HG03457 (cell line): ENCODE data around the gene ADRA2C.

Experiments
- ATAC-seq: cut with Tn5 transposase; IDR thresholded peaks from one replicate; pipeline ENCODE4 v1.9.1; 2021; ENCODE audit warnings: moderate number of reproducible peaks; ENCODE audit not compliant: unreplicated experiment

Gene ADRA2C

DNA sequence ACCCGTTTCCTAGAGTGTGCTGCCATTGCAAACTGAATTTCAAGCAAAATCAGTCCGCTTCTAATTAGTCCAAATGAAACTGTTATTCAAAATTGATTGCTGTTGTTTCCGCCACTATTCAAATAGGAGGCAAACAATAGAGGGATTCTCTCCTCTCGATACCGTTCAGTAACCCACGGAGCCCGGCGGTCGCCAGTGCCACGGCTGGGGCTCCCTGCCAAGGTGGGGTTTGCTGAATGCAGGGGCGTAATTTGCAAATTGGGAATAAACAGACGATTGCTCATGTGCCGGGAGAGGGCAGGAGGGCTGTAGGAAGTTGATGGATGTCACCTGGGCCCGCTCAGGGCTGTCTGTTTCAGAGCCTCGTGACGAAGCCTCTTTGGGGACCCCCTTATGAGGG lies 8.8 kb downstream of the ADRA2C start:
- no peak for ATAC-seq

DNA sequence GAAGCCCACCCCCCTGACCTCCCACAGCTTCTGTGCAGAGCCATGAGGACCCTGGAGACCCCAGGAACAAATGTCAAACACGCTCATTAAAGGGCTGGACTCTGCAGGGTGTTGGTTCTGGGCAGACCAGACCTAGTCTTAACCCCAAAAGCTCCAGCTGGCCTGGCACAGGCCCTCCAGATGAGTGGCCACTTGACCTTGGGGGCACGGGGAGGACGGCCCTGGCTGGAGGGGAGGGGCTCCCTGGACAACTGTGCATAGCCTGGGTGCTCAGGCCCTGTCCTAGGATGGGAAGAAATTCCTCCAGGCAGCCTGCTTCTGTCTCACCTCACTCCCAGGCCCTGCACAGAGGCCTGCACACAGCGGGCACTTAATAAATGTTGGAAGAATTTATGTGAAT lies 9.4 kb downstream of the ADRA2C start:
- no peak for ATAC-seq

DNA sequence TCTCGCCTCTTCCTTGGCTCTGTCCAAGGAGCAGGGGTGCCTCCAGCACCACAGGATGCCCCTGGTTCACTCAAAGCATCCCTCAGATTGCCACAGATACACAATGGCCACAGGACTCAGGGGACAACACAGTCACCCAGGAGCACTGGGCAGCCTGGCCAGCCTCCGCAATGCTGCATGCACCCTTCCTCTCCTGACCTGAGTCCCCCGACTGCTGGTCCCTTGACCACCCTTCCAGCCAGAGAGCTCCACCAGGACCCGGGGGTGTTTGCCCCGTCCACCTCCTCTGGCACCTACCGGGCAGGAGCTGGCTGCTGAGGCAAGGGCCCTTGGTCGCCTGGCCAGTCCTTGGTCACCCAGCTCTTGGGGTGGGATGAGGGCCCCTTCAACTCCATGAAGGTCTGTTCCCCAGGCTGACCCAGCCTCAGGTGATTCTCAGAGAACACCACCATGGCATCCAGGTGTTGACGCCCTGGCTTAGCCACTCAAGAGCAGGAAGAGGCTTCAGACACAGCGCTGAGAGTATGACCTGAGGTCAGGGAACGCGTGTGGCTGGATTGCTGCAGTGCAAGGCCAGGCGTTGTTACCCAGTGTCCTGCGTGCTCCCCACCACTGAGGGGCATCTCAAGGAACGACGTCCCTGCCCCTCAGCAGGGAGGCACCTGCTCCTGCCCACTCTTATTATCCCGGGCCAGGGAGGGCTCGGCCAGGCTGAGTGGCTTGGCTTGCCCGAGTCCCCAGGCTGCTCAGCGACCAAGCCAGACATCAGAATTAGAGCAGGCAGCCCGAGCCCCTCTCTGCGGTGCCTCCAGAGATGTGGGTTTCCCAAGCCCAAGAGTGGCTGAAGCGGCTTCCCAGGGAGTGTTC lies 10.2 kb downstream of the ADRA2C start:
- no peak for ATAC-seq

DNA sequence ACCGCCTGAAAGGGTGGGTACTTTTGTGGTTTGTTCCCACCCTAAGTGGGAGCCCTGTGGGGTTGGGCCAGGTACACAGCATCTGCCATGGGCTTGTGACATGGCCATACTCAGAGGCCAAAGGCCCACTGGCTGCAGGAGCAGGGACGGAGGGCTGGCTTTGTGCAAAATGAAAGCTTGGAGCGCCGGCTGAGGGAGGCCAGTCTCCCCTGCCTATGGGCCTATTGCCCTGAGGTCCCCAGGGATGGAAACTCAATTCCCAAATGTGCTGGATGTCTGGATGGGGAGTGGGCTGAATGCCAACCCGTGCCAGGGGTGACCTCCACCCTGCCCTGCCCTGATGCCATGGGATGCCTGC lies 10.8 kb downstream of the ADRA2C start:
- no peak for ATAC-seq

DNA sequence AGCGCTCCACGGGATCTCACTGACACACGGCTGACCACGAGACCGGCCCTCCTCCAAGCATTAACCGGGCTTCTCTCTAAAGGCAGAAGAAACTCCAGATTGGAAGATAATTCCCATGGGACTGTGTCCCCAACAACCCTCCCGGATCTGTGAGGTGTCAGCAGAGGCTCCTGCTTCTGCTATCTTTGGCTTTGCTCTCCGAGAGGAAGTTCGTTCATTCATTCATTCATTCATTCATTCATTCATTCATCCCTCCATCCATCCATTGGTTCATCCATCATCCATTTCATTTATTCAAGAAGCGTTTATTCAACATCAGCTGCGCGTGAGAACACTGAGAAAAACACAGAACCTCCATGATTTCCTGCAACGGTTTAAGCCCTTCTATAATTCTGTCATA lies 11.5 kb downstream of the ADRA2C start:
- ATAC-seq = no peak

DNA sequence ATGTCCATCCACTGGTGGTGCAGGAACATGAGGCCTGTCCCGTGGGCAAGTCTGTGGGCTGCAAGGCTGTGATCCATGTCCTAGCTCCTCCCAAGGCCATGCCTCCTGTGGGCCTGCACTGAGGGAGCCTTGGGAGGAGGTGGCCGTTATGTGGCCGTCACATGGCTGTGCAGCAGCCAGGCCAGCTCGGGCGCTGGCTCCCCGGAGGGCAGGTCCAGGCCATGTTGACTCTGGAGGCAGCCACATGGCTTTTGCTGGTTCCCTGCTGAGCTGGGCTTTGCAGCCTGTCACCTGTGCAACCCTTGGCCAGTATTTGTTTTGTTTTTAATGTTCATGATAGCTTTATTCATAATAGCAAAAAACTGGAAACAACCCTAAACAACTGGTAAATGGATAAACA lies 13.3 kb downstream of the ADRA2C start:
- ATAC-seq = no peak

DNA sequence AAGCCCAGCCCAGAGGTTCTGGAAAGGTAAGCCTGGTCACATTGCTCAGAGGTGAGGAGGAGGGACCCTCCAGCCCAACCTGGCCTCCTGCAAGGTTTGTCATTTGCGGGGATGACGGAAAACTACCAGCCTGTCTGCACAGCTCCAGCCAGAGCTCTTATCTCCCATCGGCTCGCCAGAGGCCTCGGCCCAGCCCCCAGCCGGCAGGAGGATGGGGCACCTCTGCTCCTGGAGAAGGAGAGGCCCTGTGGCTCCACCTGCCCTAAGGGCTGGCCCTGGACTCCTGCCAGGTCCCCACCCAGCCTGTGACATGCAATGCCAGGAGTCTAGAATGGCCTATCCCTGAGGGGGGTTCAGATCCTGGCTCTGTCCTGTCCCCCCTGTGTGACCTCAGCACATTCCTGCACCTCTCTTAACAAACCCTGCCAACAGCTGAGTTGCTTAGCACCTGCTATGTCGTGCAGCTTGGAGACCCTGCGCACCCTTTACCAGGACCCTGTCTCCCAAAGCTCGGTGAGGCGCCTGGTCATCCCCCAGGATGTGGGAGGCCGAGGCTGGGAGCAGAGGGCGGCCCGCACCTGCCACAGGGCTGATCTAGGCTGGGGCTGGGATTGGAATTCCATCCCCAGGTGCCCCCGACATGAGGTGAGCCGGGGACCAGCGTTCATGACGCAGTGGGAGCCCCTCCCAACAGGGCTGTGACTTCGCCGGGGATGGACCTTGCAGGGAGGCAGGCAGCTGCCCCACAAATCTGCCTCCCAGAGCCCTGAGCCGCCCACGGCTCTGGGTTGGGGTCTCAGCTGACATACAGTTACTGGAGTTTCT lies 14.4 kb downstream of the ADRA2C start:
- no peak for ATAC-seq

DNA sequence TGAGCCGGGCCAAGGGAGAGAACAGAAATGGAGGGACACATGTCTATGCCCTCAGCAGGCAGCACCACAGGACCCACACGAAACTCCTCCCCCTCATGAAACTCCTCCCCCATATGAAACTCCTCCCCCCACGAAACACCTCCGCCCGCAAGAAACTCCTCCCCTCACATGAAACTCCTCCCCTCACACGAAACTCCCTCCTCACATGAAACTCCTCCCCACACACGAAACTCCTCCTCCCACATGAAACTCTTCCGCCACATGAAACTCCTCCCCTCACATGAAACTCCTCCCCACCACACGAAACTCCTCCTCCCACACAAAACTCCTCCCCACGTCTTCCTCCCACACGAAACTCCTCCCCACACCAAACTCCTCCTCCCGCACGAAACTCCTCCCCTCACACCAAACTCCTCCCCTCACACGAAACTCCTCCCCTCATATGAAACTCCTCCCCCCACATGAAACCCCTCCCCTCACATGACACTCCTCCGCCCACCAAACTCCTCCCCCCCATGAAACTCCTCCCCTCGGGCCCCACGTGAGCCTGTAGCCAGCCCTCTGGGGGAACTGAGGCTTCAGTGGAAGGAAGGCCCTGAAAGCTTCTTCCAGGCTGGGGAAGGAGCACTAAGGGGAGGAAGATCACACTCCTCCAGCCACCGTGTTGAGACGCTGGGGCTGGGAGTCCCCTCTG lies 15.2 kb downstream of the ADRA2C start:
- no peak for ATAC-seq

DNA sequence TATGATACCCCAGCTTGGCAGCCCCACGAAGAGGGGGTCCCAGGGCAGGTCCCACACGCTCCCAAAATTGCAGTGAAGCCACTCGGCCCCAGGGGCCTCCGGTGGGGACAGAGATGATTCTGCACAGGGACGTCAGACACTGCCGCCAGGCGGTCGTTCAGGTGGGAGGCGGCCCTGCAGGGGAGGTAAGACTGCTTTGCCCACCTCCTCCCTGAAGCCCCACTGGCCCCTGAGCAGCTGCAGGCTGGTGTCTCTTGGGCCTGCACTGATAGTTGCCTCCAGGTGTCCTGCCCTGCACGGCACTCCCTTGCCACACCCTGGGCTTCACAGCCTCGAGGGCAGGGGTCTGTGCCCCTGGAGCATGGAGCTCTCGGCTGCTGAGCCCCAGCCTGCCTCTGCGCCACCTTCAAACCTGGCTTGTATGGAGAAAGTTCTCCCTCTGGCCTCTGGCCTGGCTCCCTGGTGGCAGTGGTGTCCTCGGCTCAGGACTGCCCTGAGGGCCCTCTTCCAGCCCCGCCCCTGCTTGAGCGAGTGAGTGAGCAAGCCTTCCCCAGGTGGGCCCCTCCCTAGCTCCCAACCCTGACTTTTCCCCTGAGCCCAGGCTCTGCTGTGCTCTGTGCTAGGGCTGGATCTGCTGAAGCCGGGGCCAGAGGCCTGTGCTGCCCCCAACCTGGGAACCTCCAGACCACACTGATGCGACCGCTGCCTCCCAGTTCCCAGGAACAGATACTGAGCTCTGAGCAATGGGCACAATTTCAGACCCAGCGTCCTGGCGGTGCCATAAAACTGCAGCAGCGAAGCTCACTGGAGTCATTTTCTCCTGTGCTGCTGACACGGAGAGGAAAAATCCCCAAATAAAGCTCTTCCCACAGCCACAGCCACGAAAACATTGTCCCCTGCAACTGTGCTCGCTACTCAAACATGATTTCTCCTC lies 16.1 kb downstream of the ADRA2C start:
- no peak for ATAC-seq

DNA sequence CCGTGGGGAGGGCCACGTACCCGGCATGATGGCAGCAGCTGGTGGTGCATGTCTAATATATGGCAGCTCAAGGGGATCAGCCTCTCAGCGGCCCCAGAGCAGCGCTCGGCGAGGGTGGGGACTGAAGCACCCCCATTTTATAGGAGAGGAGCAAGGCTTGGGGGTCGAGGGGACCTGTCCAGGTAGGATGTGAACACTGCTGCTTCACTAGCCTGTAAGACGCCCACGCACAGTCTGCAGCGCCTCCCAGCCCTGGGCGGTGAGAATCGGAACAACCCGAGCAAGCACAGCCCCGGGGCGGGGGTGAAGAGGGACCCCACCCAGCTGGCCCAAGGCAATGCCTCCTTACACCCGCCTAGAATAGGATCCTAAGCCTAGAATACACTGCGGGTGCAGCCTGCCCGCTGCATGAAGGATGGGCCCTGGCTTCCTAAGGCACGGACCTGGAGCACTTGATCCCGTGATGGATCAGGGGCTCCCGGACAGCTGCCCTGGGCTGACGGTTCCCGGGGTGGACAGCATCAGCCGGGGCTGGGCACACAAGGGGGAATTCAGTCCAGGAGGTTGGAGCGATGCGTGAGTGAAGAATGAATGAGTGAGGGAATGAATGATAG lies 17.6 kb downstream of the ADRA2C start:
- no peak for ATAC-seq

DNA sequence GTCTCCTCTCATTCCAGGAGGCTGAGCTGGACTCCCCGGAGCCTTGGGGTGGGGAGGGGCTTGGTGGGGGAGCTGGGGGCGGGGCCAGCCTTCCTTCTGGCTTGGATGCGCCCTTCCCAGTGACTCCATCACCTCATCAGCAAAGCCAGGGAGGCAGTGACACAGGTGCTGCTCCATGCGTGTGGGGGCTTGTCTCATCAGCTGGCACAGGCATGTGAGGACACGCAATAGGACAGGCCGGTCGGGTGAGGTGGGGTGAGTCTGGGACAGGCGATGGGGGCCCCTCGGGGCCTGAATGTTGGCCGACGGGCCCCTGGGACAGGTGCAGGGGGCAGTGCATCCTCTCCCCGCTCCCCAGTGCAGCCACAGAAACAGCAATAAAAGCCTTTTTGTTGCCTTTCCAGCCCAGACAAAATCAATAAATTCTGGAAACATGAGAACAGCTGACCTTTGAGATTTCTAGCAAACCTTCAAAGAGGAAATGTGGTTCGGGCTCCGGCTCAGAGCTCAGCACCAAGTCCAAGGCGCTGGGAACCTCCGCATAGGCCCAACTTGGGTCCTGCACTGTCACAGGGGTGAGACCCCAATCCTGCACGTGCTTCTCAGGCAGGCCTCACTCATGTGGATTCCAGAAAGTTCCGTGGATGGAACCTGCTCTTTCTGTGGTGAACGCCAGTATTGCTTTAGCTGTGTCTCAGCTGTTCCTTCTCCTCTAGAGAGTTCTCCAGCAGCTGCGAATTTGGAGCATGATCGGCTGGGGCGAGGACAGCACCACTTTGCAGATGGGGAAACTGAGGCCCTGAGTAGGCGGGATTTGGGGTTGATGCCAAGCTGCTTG lies 18.5 kb downstream of the ADRA2C start:
- no peak for ATAC-seq

DNA sequence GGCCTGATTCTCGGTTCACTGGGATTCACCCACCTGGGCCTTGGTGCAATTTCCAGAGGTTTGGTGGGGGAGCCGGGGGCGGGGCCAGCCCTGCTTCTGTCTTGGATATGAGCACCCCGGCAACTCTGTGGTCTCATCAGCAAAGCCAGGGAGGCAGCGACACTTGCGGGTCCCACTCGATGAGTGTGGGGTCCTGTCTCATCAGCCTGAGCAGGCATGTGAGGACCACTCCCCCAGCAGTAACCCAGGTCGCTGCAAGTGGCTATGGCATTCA lies 19.0 kb downstream of the ADRA2C start:
- ATAC-seq = no peak

DNA sequence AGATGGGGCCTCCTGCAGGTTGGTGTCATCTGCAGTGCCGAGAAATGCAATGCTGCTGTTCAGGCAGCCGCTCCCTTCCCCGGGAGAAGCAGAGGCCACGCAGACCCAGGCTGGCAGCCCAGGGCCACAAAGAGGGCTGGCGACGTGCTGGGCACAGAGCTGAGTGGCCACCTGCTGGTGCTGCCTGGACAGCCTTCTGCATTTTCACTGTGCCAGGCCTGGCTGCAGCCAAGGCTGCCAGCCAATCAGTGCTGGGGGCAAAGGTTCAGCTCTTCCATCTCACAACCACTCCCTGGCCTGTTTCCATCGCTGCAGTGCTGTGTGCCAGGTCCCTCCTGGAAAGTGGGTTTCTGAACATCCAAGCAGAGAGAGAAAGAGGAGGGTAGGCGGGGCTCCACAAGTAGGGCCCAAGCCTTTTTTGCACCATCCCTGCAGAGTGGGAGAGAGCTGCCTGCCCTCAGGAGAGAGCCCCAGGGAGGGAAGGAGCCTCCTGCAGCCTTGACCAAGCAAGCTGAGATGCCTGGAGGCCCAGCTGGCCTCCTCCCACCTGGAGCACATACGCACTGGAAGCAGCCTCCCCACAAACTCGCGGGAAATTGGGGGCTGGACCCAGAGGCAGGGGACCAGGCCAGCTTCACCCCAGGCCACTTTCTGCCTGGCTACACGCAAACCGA lies 20.1 kb downstream of the ADRA2C start:
- no peak for ATAC-seq

DNA sequence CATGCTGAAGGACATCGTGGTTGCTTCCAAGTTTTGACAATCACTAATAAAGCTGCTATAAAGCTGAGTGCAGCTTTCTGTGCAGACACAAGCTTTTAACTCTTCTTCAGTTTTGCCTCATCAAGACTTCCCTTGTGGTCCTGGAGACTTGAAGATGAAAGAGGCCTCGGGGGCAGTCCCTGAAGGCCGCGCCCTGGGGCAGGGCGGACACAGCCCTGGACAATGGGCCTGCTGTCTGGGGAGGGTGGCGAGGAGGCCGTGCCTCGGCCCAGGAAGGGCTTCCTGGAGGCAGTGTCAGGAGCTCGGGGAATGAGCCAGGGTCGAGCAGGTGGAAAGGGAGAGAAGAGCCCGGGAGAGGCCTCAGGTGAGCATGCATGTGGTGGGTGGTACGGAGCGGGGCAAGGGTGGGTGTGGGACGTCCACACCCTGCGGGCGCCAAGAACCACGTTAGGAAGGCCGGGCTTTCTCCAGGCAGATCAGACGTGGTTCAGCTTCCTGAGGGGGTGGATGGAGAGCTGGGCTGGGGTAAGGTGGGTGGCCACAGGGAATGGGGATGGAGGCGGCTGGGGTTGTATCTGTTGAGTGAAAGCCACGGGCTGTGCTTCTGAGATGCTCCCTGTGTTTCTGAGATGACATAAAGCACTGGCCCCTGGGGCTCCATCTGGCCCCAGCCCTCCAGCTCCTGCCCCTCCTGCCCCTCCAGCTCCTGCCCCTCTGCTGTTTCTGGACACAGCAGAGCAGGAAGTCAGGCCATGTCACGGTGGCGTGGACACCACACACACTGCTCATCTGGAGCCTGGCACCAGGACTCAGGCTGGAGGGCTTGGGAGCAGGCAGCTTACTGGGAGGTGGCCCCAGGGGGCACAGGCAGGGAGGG lies 21.5 kb downstream of the ADRA2C start:
- no peak for ATAC-seq

DNA sequence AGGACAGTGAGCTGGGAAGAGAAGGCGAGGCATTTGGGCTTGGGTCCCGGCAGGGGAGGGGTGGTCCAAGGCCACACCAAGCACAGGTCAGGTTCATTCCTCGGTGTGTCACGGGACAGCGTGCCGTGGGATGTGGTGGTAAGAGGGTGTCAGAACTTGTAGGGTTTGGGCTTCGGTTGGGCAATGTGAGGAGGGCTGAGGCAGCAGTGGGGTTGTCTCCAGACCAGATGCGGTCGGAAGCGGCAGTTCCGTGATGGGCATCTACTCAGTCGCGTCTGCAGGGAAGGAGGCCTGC lies 22.1 kb downstream of the ADRA2C start:
- ATAC-seq = no peak

DNA sequence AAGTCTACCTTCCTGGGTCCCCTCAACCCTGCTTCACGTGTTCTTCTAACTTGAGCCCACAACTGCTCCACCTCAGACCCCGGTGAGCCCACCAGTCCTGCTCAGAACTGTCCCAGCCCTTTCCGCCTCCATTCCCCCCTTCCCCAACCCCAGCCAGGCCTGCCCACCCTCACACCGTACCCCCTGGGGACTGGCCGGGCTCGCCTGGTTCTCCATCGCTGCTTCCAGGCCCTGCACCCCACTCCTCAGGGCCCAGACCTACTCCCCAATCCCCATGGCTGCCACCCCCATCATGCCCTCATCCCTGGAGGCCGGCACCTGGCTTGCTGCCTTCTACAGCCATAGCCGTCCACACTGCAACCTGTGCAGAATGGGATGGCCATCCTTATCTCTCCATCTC lies 23.4 kb downstream of the ADRA2C start:
- ATAC-seq = no peak

DNA sequence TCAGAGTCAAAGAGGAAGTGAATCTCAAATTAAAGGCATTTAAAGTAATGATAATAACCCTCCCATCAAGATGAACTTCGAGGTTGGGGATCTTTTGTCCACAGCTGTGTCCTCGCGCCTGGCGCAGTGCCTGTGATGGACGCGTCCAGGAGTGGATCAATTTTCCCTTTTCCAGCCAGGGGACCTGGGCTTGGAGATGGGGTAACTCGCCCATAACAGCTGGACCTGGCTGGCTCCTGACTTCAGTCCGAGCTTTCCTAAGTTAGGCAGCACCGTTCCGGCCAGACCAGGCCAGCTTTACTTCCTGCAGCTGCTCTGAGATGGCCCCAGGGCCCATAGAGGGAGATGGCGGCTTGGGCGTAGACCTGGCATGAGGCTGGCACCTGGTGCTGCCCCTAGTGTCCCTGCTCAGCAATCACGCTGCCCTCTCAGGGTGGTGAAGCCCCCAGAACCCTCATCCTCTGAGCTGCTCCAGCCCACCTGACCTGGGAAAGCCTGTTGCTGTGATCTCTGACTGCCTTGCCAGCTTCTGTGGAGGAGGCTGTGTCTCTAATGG lies 23.9 kb downstream of the ADRA2C start:
- no peak for ATAC-seq

DNA sequence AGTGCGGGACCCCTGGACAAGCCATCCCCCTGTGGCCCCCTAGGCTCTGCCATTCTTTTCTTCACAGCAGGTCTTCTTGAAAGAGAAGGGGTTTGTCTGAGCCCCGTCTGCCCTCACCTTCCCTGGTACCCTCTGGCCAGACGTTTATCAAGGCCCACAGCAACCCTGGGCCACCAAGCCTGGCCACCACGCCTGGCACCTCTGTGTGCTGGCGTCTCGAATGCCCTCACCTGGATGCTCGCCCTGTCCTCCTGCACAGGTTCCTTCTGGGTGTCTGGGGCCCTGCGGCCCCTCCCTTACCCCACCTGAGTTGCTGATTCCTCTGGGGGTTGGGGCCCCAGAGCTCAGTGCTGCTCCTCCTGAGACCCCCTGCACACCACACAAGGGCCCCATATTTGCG lies 25.1 kb downstream of the ADRA2C start:
- no peak for ATAC-seq
